ENCODE data around the gene VASH1.
A peak's percentile ranks its signal among the peaks of the same experiment; 100 is the strongest.

VASH1 gene

DNA sequence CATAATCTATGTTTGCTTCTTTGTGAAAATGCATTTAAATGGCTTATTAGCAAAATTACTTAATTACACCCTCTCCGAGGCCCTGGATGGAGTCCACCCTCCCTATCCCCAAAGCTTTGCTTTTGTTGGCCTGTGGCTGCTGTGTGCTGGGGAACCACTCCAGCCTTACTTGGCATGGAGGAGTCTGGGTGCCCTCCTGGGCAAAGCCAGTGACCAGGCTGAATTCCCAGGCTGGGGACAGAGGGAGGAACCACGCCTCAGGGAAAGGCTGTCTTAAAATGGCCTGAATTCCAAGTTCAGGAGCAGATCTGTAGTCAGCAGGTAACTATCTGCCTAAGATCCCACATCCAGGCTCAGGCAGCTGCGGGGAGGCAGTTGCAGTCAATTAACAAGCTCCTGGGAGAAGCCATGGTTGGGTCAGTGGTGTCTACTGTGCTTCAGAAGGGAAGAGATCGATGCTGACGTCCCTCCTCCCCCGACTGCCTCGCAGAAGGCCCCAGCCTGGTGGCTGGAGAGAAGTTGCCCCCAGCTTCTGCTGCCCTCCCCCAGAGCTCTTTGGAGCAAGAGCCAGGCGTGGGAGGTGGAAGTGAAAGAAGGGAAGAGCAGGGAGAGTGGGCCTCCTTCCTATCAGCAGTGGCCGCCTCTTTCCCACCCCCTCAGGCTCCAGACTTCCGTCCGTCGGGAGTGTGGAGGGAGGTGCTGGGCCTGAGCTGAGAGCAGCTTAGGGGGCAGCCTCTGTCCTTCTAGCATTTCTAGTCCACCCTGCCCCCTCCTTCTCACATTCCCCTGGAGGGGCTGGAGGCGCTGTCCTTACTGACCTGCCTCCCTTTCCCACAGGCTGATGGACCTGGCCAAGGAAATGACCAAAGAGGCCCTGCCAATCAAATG is 11.3 kb downstream of the VASH1 start:
- DNase-seq, result no peak

DNA sequence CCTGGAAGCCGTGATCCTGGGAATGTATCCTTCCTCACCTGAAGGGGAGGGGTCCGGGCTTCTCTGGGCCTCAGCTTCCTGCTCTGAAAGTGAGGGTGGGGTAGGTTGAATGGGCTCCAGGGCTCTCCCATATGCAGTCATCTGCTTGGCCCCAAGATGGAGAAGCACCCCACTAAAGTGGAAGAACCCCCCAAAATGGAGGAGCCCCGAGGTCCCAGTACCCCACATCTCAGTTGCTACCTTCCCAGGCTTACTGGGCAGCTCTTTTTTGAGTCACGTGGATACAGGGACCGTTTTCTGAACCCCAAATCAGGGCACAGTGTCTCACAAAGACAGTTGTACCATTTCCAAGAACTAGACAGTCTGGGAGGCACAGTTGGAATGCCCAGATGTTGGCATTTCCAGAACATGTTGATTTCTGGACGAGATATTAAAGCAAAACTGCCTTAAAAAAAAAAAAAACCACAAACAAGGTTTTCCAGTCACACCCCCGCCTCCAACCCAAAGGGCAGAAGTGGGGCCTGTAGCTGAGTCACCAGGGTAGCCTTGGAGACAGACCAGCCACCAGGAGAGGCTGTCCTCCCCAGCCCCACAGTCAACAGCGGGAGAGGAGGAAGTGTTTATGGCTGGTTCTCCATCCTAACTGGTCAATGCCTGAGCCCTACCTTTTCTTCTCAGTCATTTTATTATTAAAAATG is 12.1 kb downstream of the VASH1 start:
- DNase-seq, result no peak

- no peak for DNase-seq
Observed at GRCh38 chr14:76773956-76774820, 12.9 kb downstream of the VASH1 start.

- DNase-seq, result no peak
Observed at GRCh38 chr14:76774821-76775694, 13.8 kb downstream of the VASH1 start.

- DNase-seq, result no peak
Observed at GRCh38 chr14:76775695-76776427, 14.6 kb downstream of the VASH1 start.

DNA sequence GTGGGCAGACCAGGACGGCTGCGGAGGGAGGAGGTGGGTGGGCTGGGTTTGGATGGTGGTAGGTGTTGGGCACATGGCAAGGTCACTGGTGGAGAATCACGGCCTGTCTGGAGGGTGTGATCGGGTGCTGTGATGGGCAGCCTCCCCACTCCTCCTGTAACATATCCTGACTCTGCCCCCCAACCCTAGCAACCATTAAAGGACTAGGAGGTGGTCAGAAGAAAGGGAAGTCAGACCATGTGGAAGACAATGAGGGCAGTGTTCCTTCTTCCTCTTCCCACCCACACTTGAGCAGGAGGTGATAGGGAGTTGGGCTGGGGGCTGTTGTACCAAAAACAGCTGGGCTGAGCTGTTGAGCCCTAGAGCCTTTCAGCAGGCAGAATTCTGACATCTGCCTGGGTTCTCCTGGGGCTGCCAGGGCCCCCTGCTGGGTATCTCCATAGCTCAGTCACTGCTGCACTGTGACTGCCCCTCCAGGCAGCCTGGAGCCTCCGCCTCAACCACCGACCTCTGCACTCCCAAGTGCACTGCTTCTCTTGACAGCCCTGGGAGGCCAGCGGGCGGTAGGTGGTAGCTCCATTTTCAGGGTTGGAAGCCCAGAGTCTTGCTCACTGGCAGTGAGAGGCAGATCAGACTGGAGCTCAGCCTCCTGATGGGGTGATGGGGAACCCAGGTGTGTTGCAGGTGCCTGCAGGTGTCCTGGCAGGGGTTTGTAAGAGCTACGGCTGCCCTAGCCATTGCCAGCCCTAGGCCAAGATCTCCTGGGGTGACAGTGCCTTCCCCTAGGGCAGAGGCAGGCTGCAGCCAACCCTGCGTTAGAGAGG is 15.4 kb downstream of the VASH1 start:
- no peak for DNase-seq

DNA sequence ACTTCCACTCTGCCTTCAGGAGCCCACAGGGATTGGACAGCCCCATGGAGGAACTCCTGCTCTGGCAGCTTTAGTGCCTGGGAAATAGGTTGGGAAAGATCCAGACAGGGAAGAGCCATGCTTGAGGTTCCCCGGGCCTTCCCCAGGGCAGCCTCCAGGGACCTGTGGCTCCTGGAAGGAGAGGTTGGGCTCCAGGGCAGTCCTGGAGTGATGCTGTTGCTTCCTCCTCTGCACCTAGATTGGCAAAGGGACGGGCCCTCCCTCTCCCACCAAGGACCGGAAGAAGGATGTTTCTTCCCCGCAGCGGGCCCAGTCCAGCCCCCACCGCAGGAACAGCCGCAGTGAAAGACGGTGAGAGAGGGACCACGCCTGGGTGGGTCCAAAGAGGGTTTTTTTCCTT is 16.5 kb downstream of the VASH1 start:
- no peak for DNase-seq

DNA sequence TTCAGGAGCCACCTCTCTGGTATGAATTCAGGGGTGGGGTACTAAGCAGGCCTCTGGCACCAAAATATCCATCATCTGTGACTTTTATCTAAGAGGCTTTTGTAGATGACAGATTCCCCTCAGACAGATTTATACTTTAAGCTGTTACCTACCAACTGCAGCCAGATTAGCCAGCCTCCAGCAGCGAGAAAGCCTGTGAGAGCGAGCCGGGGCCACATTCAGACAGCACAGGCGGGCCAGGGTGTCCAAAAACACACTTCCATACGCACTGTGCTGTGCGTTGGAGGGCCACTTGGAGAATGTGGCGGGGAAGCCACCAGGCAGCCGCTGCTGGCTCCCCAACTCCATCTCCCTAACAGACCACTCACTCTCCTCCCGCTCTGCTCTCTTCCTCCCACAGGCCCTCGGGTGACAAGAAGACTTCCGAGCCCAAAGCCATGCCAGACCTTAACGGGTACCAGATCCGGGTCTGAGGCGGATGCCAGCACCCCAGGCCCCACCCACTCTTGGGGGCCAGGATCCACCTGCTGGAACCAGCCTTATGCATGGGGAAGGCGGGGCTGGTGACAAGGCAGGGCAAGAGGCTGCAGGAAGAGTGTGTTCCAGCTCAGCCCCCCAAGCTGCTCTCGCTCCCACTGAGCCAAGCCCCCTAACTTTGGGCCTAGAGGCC is 17.4 kb downstream of the VASH1 start:
- DNase-seq, result no peak

DNA sequence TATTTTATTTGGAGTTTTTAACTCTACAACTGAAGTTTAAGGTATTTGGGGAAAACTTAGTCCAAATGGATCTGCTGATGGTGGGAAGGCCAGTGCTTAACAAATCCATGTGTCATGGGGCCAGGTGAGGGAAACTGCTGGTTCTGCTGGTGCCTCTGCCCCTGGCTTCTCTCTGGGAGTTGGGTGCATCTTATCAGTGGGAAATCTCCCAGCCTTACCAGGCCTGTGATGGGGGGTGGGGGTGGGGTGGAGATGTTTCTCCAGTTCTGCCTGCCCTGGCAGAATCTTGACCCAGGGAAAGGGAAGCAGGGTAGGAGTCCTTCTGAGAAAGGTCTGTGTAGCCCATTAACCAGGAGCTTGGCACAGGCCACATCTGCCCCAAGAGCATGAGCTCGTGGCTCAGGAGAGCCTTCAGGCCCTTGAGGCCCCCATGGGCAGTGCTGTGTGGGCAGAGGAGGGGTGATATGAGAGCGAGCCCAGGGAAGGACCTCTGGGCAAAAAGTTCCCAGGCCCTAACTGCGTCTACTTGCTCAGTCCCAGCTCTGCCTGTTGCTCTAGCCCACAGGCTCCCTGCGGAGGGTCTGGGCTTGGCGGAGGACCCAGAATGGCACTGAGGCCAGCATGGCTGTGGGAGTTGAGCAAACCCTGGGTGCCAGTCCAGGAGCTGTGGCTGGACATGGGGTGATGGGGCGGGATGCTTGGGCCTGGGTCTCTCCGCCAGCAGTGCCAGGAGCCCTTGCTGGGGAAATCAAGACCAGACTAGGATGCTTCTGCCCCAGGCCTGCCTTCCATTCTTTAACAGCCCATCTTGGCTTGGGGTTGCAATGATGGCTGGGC is 18.2 kb downstream of the VASH1 start:
- no peak for DNase-seq

DNA sequence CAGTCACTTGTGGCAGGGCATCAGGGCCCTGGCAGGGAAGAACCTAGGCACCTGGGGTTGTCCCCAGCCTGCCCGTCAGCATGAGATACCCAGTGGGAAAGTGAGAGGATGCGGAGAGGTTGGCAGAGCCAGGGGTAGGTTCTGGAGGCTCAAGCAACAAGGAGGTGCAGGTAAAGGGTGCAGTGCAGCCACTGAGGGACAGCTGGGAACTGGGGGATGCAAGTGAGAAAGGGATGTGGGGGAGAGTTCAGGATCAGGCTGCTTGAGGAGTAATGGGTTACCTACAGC is 18.7 kb downstream of the VASH1 start:
- no peak for DNase-seq

DNA sequence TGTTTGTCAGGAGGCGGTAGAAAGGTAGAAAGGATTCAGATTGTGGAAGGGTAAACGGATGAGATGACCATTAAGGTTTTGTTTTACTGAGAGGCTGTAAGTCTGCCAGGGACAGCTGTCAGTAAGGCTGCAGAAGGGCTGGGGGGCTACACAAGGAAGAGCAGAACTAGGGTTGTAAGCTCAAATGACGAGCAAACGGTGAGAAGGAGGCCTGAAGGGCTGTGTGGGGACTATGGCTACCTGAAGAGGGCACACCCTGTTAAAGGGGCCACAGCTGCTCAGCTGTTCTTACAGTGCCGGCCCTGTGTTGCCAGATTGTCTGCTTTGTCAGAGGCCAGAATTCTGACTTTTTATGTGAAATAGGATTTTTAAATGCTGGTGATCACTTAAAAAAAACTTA is 19.1 kb downstream of the VASH1 start:
- DNase-seq, result no peak

DNA sequence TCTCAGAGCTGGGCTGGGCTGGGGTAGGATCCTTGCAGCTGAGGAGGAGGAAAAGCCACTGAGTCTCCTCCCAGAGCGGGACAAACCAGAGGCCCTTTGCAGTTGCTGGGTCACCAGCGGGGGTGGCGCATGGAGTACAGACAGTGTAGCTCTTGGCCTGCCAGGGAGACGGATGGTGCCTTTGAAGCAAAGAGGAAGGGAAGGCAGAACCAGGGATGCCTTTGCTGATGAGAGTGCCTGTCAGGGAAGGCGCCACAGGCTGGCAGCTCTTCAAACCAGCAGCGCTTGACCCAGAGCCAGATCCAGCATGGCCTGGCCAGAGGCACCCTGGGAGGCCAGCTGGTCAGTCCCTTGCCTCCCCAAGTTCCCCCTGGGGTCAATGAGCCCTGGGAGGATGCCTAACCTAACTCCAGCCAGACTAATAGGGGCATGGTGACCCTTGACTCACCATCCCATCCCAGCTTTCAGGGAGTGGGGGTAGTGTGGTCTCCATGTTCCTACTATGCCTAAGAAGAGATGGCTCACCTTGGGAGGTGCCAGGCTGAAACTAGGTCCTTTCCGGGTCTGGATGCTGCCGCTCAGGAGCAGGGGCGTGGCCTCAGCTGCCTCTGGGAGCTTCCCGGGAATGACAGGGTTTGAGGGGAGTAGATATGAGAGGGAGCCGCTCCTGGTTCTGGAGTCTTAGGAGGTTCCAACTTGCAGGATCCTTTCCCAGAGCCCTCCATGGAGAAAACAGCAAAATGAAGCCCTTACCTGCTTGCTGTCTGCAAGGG is 19.8 kb downstream of the VASH1 start:
- no peak for DNase-seq

DNA sequence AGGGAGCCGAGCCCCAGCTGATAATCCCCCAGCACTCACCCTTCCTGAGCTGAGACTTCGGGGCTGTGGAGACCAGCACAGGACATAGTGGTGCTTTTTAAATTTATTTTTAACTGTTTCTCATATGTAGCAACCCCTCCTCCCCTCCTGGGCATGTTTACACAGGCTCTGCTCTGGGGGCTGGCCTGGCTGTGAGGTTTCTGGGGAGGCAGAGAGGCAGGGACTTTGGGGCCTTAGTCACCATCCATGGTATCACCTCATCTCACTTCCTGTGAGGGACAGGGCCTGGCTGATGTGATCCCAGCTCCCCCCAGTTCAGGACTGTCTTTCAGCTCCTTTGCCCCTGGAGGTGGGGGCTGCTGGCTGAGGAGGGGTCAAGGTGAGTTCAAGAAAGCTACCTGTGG is 20.4 kb downstream of the VASH1 start:
- DNase-seq, result no peak

- DNase-seq, result no peak
Observed at GRCh38 chr14:76782115-76782884, 21.0 kb downstream of the VASH1 start.

DNA sequence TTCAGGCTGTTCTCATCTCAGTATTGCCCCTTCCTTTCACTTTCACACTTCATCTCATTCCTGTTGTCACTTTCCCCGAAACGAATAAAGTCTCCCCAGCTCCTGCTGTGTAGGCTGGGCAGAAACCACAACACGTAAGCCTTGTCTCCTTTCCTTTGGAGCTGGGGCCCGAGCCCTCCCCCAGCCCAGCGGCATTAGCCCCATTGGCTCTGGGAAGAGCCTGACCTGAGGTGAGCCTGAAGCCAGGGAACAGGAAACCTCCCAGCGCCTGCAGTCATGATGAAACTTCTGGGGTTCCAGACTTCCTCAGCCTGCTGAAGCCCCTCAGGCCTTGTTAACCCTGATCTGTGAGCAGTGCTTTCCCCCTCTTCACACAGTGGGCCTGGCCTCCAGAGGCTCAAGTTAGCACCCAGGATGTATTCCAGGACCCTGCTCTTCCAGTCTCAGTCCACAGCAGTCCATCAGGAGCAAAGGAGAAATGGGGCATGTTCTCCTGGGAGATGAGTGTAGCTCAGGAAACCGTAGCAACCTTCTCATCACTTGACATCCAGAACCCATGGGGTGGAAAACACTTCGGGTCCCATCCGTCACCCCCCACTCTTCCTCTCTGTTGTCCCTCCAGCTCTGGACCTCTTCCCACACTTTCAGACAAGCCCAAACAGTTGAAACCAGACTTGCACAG is 21.8 kb downstream of the VASH1 start:
- no peak for DNase-seq

- no peak for DNase-seq
Observed at GRCh38 chr14:76784266-76784874, 23.1 kb downstream of the VASH1 start.

GRCh38 chr14:76784881-76785280 is 23.6 kb downstream of the VASH1 start:
- peak; percentile 42 to 74 for DNase-seq

All from SW 1271 (cell line).